ENCODE data around the gene WDFY2. TPM values are rescaled to one million over a fixed set of nuclear protein-coding genes. Genes with fewer than 3 reads are reported as not detected.

The WDFY2 gene
- total RNA-seq, 1 donor from 2014 or later = 43.0 TPM

DNA sequence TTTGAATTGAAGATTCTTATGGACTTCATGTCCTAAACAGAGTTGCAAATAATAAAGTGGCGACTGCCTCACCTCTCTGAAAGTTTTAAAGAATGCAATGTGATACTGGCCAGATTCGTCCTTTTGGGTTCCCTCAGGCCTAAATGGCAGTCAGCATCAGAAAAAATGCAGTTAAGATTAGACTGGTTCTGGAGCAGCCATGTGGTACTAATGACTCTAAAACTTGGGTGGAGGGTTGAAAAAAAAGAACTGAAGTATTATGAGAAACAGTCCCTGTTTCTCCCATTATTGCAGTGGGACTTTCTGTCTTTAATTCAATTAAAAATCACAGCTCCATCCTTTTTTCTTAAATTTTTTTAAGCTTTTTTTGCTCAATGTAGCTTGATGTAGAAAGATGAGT lies 37.3 kb downstream of the WDFY2 start:
- TF ChIP-seq CTCF (IDR thresholded peaks at IDR 0.05; ENCODE audit: partially characterized antibody, unreplicated experiment) = no peak
- H3K4me3 Mint-ChIP-seq (ENCODE audit: unreplicated experiment) = no peak overlapping the region
- no peak for DNase-seq
- no peak overlapping the region for H3K27ac Mint-ChIP-seq (ENCODE audit: unreplicated experiment)
- H3K9me3 Mint-ChIP-seq (ENCODE audit: unreplicated experiment) = no peaks in the 10 kb centered on the region
- no peaks in the 10 kb centered on the region for H3K36me3 Mint-ChIP-seq (ENCODE audit: unreplicated experiment)
- peaks cover 39% of the 10 kb centered on the region for H3K4me1 Mint-ChIP-seq (ENCODE audit: low read depth, unreplicated experiment)
- no peaks in the 10 kb centered on the region for H3K27me3 Mint-ChIP-seq (ENCODE audit: unreplicated experiment)

- Mint-ChIP-seq H3K27ac (ENCODE audit: unreplicated experiment) (no peak overlapping the region), H3K4me1 (ENCODE audit: low read depth, unreplicated experiment) (peaks cover 35% of the 10 kb centered on the region), H3K4me3 (ENCODE audit: unreplicated experiment) (no peak overlapping the region), H3K27me3 (ENCODE audit: unreplicated experiment) (peaks cover 4% of the 10 kb centered on the region), H3K9me3 (ENCODE audit: unreplicated experiment) (peaks cover 7% of the 10 kb centered on the region), H3K36me3 (ENCODE audit: unreplicated experiment) (no peaks in the 10 kb centered on the region)
- DNase-seq = no peak
- no peak for TF ChIP-seq CTCF (IDR thresholded peaks at IDR 0.05; ENCODE audit: partially characterized antibody, unreplicated experiment)
Measured at GRCh38 chr13:51623473-51623872, 39.2 kb downstream of the WDFY2 start.

- no peaks in the 10 kb centered on the region for H3K36me3 Mint-ChIP-seq (ENCODE audit: unreplicated experiment)
- no peak for TF ChIP-seq CTCF (IDR thresholded peaks at IDR 0.05; ENCODE audit: partially characterized antibody, unreplicated experiment)
- peaks cover 5% of the 10 kb centered on the region for H3K27me3 Mint-ChIP-seq (ENCODE audit: unreplicated experiment)
- peaks cover 42% of the 10 kb centered on the region for H3K4me1 Mint-ChIP-seq (ENCODE audit: low read depth, unreplicated experiment)
- peaks cover 10% of the 10 kb centered on the region for H3K9me3 Mint-ChIP-seq (ENCODE audit: unreplicated experiment)
- no peak overlapping the region for H3K4me3 Mint-ChIP-seq (ENCODE audit: unreplicated experiment)
- no peak overlapping the region for H3K27ac Mint-ChIP-seq (ENCODE audit: unreplicated experiment)
- no peak for DNase-seq
Measured at GRCh38 chr13:51624207-51624606, 39.9 kb downstream of the WDFY2 start.

DNA sequence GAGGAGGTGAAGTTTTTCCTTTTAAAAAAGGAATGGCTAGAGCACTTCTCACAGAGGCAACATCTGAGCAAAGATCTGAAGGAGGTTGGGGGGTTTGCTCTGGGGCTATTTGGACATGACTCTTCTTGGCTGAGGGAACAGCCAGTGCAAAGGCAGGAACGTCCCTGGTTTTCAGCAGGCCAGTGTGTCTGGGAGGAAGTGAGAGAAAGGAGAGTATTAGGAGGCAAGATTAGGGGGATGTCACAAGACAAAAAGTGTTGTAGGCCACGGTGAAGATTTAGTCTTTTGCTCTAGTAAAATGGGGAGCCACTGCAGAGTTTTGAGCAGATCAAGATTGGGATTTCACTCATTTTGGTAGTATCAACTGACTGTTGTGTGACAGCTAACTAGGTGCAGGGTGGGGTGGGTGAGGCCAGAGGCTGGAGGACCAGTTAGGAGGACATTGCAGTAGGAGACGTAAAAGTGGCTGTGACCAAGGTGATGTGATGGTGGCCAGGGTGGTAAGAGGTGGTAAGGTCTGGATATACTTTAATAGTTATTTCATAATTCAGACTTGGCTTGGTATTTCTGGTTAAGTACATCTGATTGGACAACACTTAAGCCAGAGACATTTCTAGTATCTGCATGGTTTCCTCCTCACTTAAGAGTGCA lies 40.6 kb downstream of the WDFY2 start:
- TF ChIP-seq CTCF (IDR thresholded peaks at IDR 0.05; ENCODE audit: partially characterized antibody, unreplicated experiment) = no peak
- no peak for DNase-seq
- Mint-ChIP-seq H3K27me3 (ENCODE audit: unreplicated experiment) (peaks cover 5% of the 10 kb centered on the region), H3K27ac (ENCODE audit: unreplicated experiment) (no peak overlapping the region), H3K9me3 (ENCODE audit: unreplicated experiment) (peaks cover 10% of the 10 kb centered on the region), H3K4me1 (ENCODE audit: low read depth, unreplicated experiment) (peaks cover 43% of the 10 kb centered on the region), H3K4me3 (ENCODE audit: unreplicated experiment) (no peak overlapping the region), H3K36me3 (ENCODE audit: unreplicated experiment) (no peaks in the 10 kb centered on the region)

DNA sequence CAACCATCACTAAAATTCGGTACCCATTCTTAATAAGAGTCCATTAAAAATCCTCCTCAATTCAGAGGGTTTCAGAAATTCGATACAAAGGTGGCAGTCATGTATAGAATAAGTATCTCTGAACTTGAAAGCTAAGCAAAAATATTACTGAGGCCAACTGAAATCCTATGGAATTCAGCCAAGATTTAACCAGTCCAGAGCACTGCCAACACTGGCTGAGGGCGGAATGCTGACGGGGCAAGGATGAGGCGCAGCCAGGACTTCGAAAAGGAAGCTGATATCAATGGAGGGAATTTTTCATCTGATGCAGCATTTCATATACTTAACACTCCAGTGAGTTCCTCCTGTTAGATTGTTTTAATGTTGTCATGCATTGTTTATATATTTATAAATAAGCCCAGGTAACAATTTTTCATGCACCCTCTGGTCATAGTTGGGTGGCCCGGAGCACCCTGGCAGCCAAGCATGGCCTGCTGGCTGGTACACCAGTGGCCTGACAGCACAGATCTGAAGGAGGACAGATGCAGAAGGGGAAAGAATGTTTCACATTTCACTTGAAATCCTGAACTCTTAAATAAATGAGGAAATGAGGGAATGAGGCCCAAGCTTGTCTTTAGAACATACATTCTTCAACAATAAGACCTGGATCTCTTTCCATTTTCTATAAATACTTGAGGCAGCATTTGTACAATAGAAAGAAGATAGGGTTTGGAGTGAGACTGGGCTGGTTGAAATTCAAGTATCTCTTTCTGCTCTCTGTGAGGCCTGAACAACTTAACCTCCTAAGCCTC lies 41.5 kb downstream of the WDFY2 start:
- Mint-ChIP-seq H3K36me3 (ENCODE audit: unreplicated experiment) (no peaks in the 10 kb centered on the region), H3K4me1 (ENCODE audit: low read depth, unreplicated experiment) (peaks cover 39% of the 10 kb centered on the region), H3K4me3 (ENCODE audit: unreplicated experiment) (no peak overlapping the region), H3K27me3 (ENCODE audit: unreplicated experiment) (peaks cover 5% of the 10 kb centered on the region), H3K9me3 (ENCODE audit: unreplicated experiment) (peaks cover 10% of the 10 kb centered on the region), H3K27ac (ENCODE audit: unreplicated experiment) (peak overlapping the region; percentile 28)
- DNase-seq = no peak
- TF ChIP-seq CTCF (IDR thresholded peaks at IDR 0.05; ENCODE audit: partially characterized antibody, unreplicated experiment) = no peak

All from glutamatergic neuron (in vitro differentiated cells).